Spinal cord (tissue), 10 donors: Measurements from ENCODE around the gene NPL. TPM values are rescaled to one million over a fixed set of nuclear protein-coding genes. Genes with fewer than 3 reads are reported as not detected.

ENCODE experiments used
- DNase-seq, 6 donors: peaks; one replicate each; pipeline versions ENCODE4 v3.0.0 to v3.0.0-alpha.2; 2013 to 2015; ENCODE audit warnings: low spot score in 6 of 6, low read depth in 4 of 6
- H3K27ac ChIP-seq: one replicate; pipeline ENCODE4 v1.5.1; 2013; ENCODE audit warnings: low read depth, low read length, control low read depth
- H3K27me3 ChIP-seq: one replicate; pipeline ENCODE4 v1.6.1; 2013; ENCODE audit warnings: low read length; ENCODE audit not compliant: control insufficient read depth, insufficient read depth
- H3K36me3 ChIP-seq: one replicate; pipeline ENCODE4 v1.6.1; 2013; ENCODE audit warnings: low read length; ENCODE audit not compliant: control insufficient read depth, insufficient read depth
- H3K4me1 ChIP-seq: one replicate; pipeline ENCODE4 v1.6.1; 2013; ENCODE audit warnings: low read length; ENCODE audit not compliant: control insufficient read depth, insufficient read depth
- H3K4me3 ChIP-seq: one replicate; pipeline ENCODE4 v1.5.1; 2013; ENCODE audit warnings: low read depth, low read length, control low read depth
- H3K9me3 ChIP-seq: one replicate; pipeline ENCODE4 v1.6.1; 2013; ENCODE audit warnings: low read length; ENCODE audit not compliant: control insufficient read depth, insufficient read depth
- WGBS: methylation state at CpG from one replicate; pipeline ENCODE4 v1.1.5; 2013; ENCODE audit warnings: missing lambda C conversion rate; ENCODE audit not compliant: insufficient coverage; 5-methylcytosine and 5-hydroxymethylcytosine counted together
- polyA plus RNA-seq, 2 donors: library from polyadenylated mRNA; unstranded; fragments of 120-200 nt; gene quantifications; one replicate each; pipeline ENCODE4 v1.2.1, GENCODE V29; 2013; ENCODE audit not compliant: insufficient read length in 2 of 2
- total RNA-seq, 2 donors: library from RNA; depleted of rRNA in 1 of 2; stranded (reverse); fragments of 120-200 nt in 1 of 2; fragments of >200 nt in 1 of 2; gene quantifications; one replicate each; pipeline versions ENCODE4 v1.2.3 to v1.2.4, GENCODE V29; 2013 to 2014
- donor health status: healthy.

NPL gene
- total and polyA plus RNA-seq, 4 donors, result 14.3 to 60.3 (median 17.8) TPM

DNA sequence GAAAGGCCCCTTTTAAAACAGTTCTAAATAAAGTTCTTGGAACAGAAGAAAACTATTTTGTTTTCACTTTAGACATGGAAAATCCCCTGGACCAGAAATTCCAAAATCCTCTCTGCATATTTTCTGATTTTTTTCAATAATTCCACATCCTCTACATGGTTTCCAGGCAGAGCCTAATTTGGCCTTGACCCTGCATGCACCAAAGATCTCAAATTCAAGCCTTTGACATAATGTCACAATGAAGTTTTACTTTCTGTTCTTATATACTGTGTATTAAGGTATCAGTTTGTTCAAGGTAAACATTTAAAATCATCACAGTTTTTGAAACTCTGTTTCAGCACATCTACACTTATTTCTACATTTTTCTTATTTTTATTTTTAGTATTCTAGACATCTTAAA is 12.2 kb upstream of the NPL start:
- no peaks in the 10 kb centered on the region for H3K27me3 ChIP-seq
- no peak for DNase-seq

GRCh38 chr1:182778862-182779261 is 10.7 kb upstream of the NPL start:
- H3K27ac ChIP-seq, result no peak overlapping the region
- no peaks in the 10 kb centered on the region for H3K9me3 ChIP-seq
- no peaks in the 10 kb centered on the region for H3K27me3 ChIP-seq
- 47% methylated on average over 2 of the region's 2 CpGs for WGBS
- H3K4me3 ChIP-seq, result no peak overlapping the region
- DNase-seq, result peak in 1 of 6 donors; percentile 62
- no peaks in the 10 kb centered on the region for H3K36me3 ChIP-seq
- no peaks in the 10 kb centered on the region for H3K4me1 ChIP-seq

More for the DNA sequence above, 12.2 kb upstream of the NPL start:
- Histone ChIP-seq H3K4me3 (no peak overlapping the region), H3K9me3 (no peaks in the 10 kb centered on the region), H3K36me3 (no peaks in the 10 kb centered on the region), H3K27ac (no peak overlapping the region), H3K4me1 (no peaks in the 10 kb centered on the region)

GRCh38 chr1:182779530-182779929 is 10.0 kb upstream of the NPL start:
- Histone ChIP-seq H3K36me3 (no peaks in the 10 kb centered on the region), H3K4me1 (no peaks in the 10 kb centered on the region), H3K4me3 (no peak overlapping the region), H3K9me3 (no peaks in the 10 kb centered on the region), H3K27me3 (no peaks in the 10 kb centered on the region), H3K27ac (no peak overlapping the region)
- no peak for DNase-seq
- WGBS, result no CpG with 5 or more reads among the region's 2 CpGs

DNA sequence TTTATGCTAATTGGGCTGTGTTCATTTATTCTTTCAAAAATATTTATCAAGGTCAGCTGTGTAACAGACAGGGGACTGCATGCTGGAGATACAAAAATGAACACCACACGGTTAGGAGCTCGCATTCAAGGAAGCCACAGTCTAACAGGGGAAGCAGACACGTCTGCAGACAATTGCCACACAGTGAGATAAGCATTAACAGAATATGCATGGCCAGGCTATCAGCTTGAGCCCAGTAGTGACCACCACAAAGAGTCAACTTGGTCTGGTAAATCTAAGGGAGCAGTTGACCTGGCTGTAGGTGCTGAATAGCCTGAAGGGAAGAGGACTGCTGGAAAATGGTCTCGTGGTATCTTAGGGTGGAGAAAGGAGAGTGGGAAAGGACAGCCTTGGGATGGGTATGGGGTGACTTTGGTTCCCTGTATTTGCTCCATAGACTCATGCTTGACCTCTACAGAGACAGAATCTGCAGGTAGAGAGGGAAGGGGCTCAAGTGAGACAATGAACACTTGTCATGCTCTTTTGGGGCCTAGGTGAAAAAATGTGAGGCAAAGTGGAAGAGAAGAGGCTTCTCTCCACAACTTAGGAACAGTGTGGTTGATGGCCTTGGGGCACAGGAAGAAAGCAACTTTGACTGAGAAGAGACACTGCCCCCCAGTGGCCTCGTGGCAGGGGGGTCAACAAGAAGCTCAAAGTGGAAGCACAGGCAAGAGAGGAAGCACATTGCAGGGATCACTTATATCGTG is 7.6 kb upstream of the NPL start:
- H3K9me3 ChIP-seq, result no peaks in the 10 kb centered on the region
- no peaks in the 10 kb centered on the region for H3K4me1 ChIP-seq
- no peaks in the 10 kb centered on the region for H3K36me3 ChIP-seq
- H3K27ac ChIP-seq, result no peak overlapping the region
- peak in 2 of 6 donors; percentile 65 to 73 for DNase-seq
- 69% methylated on average over 5 of the region's 6 CpGs for WGBS
- H3K27me3 ChIP-seq, result no peaks in the 10 kb centered on the region
- H3K4me3 ChIP-seq, result no peak overlapping the region

- no peaks in the 10 kb centered on the region for H3K4me1 ChIP-seq
- no peak overlapping the region for H3K4me3 ChIP-seq
- H3K27ac ChIP-seq, result no peak overlapping the region
- no peaks in the 10 kb centered on the region for H3K9me3 ChIP-seq
- no peaks in the 10 kb centered on the region for H3K36me3 ChIP-seq
- DNase-seq, result no peak
- no peaks in the 10 kb centered on the region for H3K27me3 ChIP-seq
These were observed 7.0 kb upstream of the NPL start for GRCh38 chr1:182782587-182782913.

- Histone ChIP-seq H3K4me1 (no peaks in the 10 kb centered on the region), H3K27me3 (no peaks in the 10 kb centered on the region), H3K4me3 (no peak overlapping the region), H3K27ac (no peak overlapping the region), H3K9me3 (no peaks in the 10 kb centered on the region), H3K36me3 (no peaks in the 10 kb centered on the region)
- peak in 1 of 6 donors; percentile 31 for DNase-seq
- 0% methylated on average over 1 of the region's 2 CpGs for WGBS
These were observed 6.5 kb upstream of the NPL start for GRCh38 chr1:182783068-182783467.

GRCh38 chr1:182784556-182785171 is 4.9 kb upstream of the NPL start:
- Histone ChIP-seq H3K4me3 (no peak overlapping the region), H3K9me3 (no peaks in the 10 kb centered on the region), H3K27ac (no peak overlapping the region), H3K27me3 (peaks cover 8% of the 10 kb centered on the region), H3K36me3 (no peaks in the 10 kb centered on the region), H3K4me1 (peaks cover 5% of the 10 kb centered on the region)
- peak in 3 of 6 donors; percentile 57 to 94 (median 84) for DNase-seq
- WGBS, result no CpG with 5 or more reads among the region's 4 CpGs

GRCh38 chr1:182785181-182785580 is 4.4 kb upstream of the NPL start:
- Histone ChIP-seq H3K36me3 (no peaks in the 10 kb centered on the region), H3K27ac (no peak overlapping the region), H3K9me3 (no peaks in the 10 kb centered on the region), H3K4me3 (no peak overlapping the region), H3K4me1 (peaks cover 5% of the 10 kb centered on the region), H3K27me3 (peaks cover 8% of the 10 kb centered on the region)
- WGBS, result 90% methylated on average over 2 of the region's 2 CpGs
- no peak for DNase-seq

- Histone ChIP-seq H3K27ac (no peak overlapping the region), H3K36me3 (no peaks in the 10 kb centered on the region), H3K4me1 (peaks cover 5% of the 10 kb centered on the region), H3K27me3 (peaks cover 8% of the 10 kb centered on the region), H3K9me3 (no peaks in the 10 kb centered on the region), H3K4me3 (no peak overlapping the region)
- 65% methylated on average over 4 of the region's 6 CpGs for WGBS
- DNase-seq, result peak in 3 of 6 donors; percentile 45 to 85 (median 81)
These were observed 3.2 kb upstream of the NPL start for GRCh38 chr1:182786223-182786994.

- Histone ChIP-seq H3K9me3 (no peaks in the 10 kb centered on the region), H3K4me1 (peaks cover 5% of the 10 kb centered on the region), H3K27me3 (peaks cover 8% of the 10 kb centered on the region), H3K36me3 (no peaks in the 10 kb centered on the region), H3K4me3 (no peak overlapping the region), H3K27ac (no peak overlapping the region)
- WGBS, result 77% methylated on average over 4 of the region's 4 CpGs
- no peak for DNase-seq
These were observed 2.6 kb upstream of the NPL start for GRCh38 chr1:182786995-182787324.
